Lung (tissue), 12 donors: Measurements from ENCODE around the gene ARHGAP42. TPM values are rescaled to one million over a fixed set of nuclear protein-coding genes. Genes with fewer than 3 reads are reported as not detected.

ENCODE experiments used
- ATAC-seq: fragments of 200-7000 bp; cut with Tn5 transposase; one replicate; pipeline ENCODE4 v1.9.1; 2020; ENCODE audit warnings: moderate number of reproducible peaks; ENCODE audit not compliant: insufficient read depth, low FRiP score
- DNase-seq, 3 donors: peaks; one replicate each; pipeline ENCODE4 v3.0.0-alpha.2; 2013 to 2017
- H3K27ac ChIP-seq, 2 donors: one replicate each; pipeline ENCODE4 v1.5.1; 2013; ENCODE audit warnings: mild to moderate bottlenecking in 2 of 2, moderate library complexity in 2 of 2, control low read depth in 1 of 2, inconsistent platforms in 1 of 2, low read depth in 1 of 2, low read length in 1 of 2
- H3K27me3 ChIP-seq, 3 donors: one replicate each; pipeline ENCODE4 v1.5.1; 2013; ENCODE audit warnings: low read length in 2 of 3; ENCODE audit not compliant: control insufficient read depth in 3 of 3, insufficient read depth in 3 of 3
- H3K36me3 ChIP-seq, 4 donors: one replicate each; pipeline ENCODE4 v1.5.1; 2013; ENCODE audit warnings: low read length in 4 of 4, mild to moderate bottlenecking in 1 of 4, moderate library complexity in 1 of 4; ENCODE audit not compliant: control insufficient read depth in 4 of 4, insufficient read depth in 4 of 4
- H3K4me1 ChIP-seq, 5 donors: one replicate each; pipeline ENCODE4 v1.5.1; 2013; ENCODE audit warnings: low read length in 5 of 5, mild to moderate bottlenecking in 2 of 5, moderate library complexity in 1 of 5; ENCODE audit not compliant: control insufficient read depth in 5 of 5, insufficient read depth in 5 of 5
- H3K4me3 ChIP-seq: one replicate; pipeline ENCODE4 v1.5.1; 2013; ENCODE audit warnings: mild to moderate bottlenecking, control low read depth, moderate library complexity
- H3K9ac ChIP-seq, 2 donors: one replicate each; pipeline ENCODE4 v1.5.1; 2013; ENCODE audit warnings: low read length in 2 of 2, control low read depth in 1 of 2; ENCODE audit not compliant: insufficient read depth in 1 of 2
- H3K9me3 ChIP-seq, 4 donors: one replicate each; pipeline ENCODE4 v1.5.1; 2013; ENCODE audit warnings: low read length in 3 of 4, mild to moderate bottlenecking in 1 of 4, moderate library complexity in 1 of 4; ENCODE audit not compliant: control insufficient read depth in 4 of 4, insufficient read depth in 3 of 4
- WGBS, 2 donors: extraction: QIAGEN DNeasy Blood & Tissue Kit; methylation state at CpG; one replicate each; pipeline ENCODE4 v1.1.7; 2013; 5-methylcytosine and 5-hydroxymethylcytosine counted together
- polyA plus RNA-seq, 2 donors: library from polyadenylated mRNA; stranded (reverse); fragments of 200-250 nt; gene quantifications; one replicate each; pipeline ENCODE4 v1.2.1, GENCODE V29; 2013
- total RNA-seq, 2 donors: library from RNA; depleted of rRNA in 1 of 2; stranded (reverse); fragments of >200 nt in 1 of 2; gene quantifications; one replicate each; pipeline ENCODE4 v1.2.1, GENCODE V29; 2014 to 2021
- TF ChIP-seq, protein P1 (sequence below): IDR thresholded peaks from 2 replicates; pipeline ENCODE4 v1.5.1; 2012; ENCODE audit warnings: mild to moderate bottlenecking; ENCODE audit errors: control extremely low read depth, extremely low read depth
- donor health status: control.
- donor health status: control.
- donor health status: Bipolar disorder and iron deficiency.
- donor health status: healthy.
- donor health status: DM: yes; HTN: yes; CAD: no.

ARHGAP42 gene
- total and polyA plus RNA-seq, 4 donors = 4.1 to 58.6 (median 10.3) TPM

DNA sequence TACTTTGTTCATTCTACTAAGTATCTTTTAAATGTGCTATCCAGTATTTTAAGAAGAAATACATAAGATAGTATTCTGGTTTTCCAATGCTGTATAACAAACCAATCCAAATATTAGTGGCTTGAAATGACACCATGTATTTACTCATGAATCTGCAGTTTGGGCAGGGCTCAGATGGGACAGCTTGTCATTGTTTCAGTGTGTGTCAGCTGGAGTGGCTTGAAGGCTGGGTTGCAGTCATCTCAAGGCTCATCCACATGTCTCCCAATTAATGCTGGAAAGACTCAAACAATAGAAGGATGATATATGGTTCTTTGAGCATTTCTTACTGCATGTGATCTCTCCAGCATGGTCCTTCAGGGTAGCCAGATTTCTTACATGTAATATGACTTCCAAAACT, 146.2 kb downstream of the ARHGAP42 start:
- Histone ChIP-seq H3K4me3 (no peak overlapping the region), H3K9me3 (no peaks in the 10 kb centered on the region), H3K27ac (no peak overlapping the region), H3K27me3 (peaks cover 0 to 43% (median 0%) of the 10 kb centered on the region in 3 donors), H3K36me3 (peaks cover 0 to 2% (median 0%) of the 10 kb centered on the region in 4 donors), H3K9ac (no peak overlapping the region), H3K4me1 (peaks cover 0 to 12% (median under 1%) of the 10 kb centered on the region in 5 donors)
- ATAC-seq = no peak
- TF ChIP-seq, protein P1, sequence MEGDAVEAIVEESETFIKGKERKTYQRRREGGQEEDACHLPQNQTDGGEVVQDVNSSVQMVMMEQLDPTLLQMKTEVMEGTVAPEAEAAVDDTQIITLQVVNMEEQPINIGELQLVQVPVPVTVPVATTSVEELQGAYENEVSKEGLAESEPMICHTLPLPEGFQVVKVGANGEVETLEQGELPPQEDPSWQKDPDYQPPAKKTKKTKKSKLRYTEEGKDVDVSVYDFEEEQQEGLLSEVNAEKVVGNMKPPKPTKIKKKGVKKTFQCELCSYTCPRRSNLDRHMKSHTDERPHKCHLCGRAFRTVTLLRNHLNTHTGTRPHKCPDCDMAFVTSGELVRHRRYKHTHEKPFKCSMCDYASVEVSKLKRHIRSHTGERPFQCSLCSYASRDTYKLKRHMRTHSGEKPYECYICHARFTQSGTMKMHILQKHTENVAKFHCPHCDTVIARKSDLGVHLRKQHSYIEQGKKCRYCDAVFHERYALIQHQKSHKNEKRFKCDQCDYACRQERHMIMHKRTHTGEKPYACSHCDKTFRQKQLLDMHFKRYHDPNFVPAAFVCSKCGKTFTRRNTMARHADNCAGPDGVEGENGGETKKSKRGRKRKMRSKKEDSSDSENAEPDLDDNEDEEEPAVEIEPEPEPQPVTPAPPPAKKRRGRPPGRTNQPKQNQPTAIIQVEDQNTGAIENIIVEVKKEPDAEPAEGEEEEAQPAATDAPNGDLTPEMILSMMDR = no peak
- DNase-seq = no peak

DNA sequence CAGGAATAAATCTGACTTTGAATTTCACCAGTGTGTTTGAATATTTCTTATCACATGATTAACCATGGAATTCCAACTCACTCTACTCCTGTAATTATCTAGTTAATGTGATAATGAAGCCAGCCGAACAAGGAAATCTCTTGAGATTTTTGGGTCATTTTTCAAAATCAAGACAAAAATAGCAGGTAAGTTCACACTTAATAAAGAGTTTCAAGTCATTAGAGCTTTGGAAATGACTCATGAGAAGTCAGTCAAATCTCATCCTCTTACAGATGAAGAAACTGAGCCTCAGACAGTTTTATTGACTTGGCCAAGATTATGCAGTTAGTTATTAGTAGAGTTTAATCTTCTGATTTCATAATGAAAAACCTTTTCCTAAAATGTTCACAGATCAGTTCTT, 148.8 kb downstream of the ARHGAP42 start:
- 76 to 84% methylated on average over 1 of the region's 1 CpG for WGBS, 2 donors
- H3K27ac ChIP-seq = no peak overlapping the region
- H3K9me3 ChIP-seq = no peaks in the 10 kb centered on the region
- H3K4me1 ChIP-seq = peaks cover 0 to 12% (median 0%) of the 10 kb centered on the region in 5 donors
- no peaks in the 10 kb centered on the region for H3K36me3 ChIP-seq
- TF ChIP-seq, protein P1 = no peak
- no peak for DNase-seq
- no peak overlapping the region for H3K4me3 ChIP-seq
- peaks cover 0 to 42% (median 0%) of the 10 kb centered on the region in 3 donors for H3K27me3 ChIP-seq
- no peak for ATAC-seq
- no peak overlapping the region for H3K9ac ChIP-seq

DNA sequence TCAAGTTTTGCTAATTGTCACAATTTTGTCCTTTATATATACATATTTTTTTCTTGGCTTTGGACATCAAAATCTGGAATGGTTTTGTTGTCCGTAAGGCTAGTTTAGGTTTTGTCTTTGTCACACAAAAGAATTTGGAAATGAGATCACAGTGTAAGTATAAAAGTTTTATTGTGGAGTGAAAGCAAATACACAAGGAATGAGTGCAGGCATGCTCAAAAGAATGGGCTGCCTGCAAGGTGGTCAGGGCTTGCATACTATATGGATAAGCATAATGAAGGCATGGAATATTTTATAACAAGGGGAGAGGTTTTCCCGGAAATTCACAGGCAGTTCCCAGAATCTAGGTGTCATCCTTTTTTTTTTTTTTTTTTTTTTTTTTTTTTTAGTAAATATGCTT, 150.2 kb downstream of the ARHGAP42 start:
- peaks cover 0 to 32% (median 0%) of the 10 kb centered on the region in 3 donors for H3K27me3 ChIP-seq
- no peak overlapping the region for H3K27ac ChIP-seq
- ATAC-seq = no peak
- no peaks in the 10 kb centered on the region for H3K9me3 ChIP-seq
- H3K4me1 ChIP-seq = peaks cover 0 to 4% (median 0%) of the 10 kb centered on the region in 5 donors
- no peak overlapping the region for H3K4me3 ChIP-seq
- 82 to 90% methylated on average over 2 of the region's 2 CpGs for WGBS, 2 donors
- DNase-seq = no peak
- H3K9ac ChIP-seq = no peak overlapping the region
- TF ChIP-seq, protein P1 = no peak
- peaks cover 0 to 2% (median 0%) of the 10 kb centered on the region in 4 donors for H3K36me3 ChIP-seq
